ENCODE results near the gene PHACTR3.

PHACTR3 gene

DNA sequence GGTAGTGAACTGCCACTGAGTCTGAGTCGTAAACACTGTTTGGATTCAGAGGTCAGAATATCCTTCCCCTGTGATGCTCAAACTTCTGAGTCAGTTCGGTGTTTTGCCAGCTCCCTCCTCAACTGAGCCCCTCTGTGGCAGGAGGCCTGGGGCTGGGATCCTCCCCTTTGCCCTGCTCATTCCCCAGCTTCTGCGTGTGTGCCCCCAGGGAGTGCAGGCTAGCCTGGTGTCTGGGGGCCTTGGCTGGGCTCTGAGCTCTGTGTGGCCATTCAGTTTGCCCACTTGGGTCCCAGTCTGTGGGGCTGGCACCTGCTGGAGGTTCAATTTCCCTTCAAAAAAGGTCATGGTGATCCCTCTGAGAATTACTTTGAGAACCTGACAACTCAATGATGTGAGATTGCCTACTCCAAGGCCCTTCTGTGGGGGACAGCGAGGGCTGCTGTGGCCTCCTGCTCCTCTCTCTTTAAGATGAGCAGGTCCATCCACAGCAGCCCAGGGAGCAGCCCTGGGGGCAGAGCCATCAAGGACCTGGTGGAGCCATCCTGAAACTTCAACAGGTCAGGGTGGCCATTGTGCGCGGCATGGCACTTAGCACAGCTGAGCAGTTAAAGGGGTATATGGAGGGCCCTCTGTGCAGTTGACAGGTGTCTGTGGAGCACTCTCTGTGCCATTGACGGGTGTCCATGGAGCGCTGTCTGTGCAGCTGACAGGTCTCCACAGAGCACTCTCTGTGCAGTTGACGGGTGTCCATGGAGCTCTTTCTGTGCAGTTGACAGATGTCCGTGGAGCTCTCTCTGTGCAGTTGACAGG, 181.9 kb downstream of the PHACTR3 start:
- DNase-seq, result no peak
- in situ Hi-C loops (cut with HindIII; ENCODE audit: low pct_ligation_motif_present, low pct_unique_long_range_greater_than_20kb, low sequenced_read_pairs), result no loop called here

DNA sequence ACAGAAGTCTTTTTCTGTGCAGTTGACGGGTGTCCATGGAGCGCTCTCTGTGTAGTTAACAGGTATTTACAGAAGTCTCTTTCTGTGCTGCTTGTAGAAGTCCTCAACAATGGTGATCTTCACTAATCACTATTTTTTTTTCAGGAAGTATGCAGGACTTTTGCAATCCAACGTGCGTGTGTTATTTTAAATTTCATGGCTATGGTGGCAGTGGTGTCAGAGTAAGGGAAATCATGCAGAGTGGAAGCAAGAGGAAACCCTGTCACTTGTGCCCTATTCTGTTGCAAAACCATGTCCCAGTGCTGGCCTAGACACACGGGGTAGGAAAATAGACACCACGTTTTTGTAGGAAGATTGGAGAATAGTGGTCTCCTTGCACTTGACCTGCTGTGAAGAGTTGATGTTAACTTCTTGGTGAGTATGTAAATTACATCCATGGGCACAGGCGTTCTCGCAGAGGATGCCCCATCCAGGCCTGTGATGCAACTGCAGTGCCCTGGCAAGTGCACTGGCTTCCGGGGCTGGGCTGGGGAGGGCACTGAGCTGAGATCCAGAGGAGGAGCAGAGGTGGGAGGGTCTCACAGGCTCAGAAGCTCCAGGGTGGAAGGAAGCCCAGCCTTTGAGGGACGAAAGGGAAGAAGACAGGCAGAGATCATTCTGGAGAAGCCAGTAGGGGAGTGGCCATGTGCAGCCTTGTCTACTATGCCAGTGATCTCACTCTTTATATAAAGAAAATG, 182.6 kb downstream of the PHACTR3 start:
- no peak for DNase-seq
- in situ Hi-C loops (cut with HindIII; ENCODE audit: low pct_ligation_motif_present, low pct_unique_long_range_greater_than_20kb, low sequenced_read_pairs), result no loop called here

DNA sequence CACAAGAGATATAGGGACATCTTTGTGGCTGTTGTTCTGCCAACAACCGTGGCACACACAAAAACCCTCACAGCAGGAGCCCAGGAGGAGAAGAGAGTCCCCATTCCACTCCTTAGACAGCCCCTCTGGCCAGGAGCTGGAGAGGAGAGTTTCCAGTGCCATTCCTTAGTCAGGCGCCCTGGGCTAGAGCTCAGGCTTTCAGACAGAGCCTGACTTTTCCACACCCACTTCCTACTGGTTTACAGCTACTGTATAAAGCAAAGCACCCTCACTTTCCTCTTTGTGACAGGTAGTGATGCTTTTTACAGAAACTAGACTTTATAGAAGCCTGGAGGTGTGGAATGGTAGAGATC, 183.2 kb downstream of the PHACTR3 start:
- DNase-seq, result no peak
- in situ Hi-C loops (cut with HindIII; ENCODE audit: low pct_ligation_motif_present, low pct_unique_long_range_greater_than_20kb, low sequenced_read_pairs), result no loop called here

DNA sequence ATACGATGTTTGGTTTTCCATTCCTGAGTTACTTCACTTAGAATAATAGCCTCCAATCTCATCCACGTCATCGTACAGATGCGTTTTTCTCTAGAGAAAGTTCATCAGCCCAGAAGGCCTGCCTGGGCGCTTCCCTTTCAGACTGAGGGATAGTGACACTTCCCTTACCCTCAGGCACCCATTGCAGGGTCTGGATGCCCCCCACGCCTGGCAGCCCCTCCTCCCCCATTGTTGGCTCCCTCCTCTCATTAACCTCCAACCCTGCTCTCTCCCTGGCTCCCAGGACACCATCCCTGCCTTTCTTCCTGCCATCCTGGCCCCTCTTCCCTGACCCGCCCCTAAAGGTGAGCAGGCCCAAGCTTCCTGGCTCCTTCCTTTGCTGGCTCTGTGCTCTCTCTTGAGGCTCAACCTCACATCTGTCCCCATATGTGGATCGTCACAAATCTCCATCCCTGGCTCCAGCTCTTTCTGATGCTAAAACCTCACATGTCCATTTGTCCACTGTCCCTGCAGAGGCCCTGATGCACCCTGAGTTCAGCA, 183.9 kb downstream of the PHACTR3 start:
- DNase-seq, result no peak
- in situ Hi-C loops (cut with HindIII; ENCODE audit: low pct_ligation_motif_present, low pct_unique_long_range_greater_than_20kb, low sequenced_read_pairs), result no loop called here

DNA sequence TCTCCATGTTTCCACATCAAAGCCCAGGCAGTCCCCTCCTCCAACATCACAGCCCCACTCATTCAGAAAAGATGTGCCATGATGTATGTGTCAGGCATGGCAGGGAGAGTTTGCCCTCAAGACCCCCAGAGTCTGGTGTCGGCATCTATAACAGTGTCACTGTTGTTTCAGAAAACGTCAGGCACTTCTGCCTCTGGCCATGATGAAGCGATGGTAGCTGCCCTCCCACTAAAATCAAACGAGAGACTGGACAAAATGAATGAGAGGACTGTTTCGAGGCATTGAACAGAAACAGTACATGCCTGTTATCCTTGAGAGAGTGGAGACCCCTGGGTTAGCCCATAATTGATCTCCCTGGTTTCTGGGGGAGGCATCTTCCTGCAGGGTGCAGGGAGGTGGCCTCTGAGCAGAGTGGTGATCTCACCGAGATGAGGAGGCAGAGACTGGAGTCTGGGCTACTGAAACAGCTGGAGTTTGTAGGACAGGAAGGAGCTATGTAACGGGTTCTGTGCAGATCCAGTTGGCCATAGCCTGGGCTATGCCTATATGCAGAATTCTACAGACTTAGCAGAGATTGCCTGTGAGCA, 184.6 kb downstream of the PHACTR3 start:
- in situ Hi-C loops (cut with HindIII; ENCODE audit: low pct_ligation_motif_present, low pct_unique_long_range_greater_than_20kb, low sequenced_read_pairs), result no loop called here
- no peak for DNase-seq

DNA sequence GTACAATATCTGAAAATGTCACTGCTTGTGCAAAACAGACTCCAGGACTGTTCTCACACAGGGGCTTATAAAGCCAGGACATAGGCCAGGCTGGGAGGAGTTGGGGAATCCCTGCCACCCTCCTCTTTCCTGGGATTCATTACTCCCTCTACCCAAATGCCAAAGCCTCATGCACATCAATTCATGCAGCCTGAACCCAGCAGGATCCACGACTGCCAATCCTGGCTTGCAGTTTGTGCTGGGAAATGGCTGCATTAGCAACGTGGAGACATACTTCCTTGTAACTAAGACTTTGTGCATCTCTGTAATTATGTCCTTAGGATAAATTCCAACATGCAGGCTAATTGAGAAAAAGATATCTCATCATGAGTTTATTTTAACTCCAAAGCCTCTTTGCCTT, 185.3 kb downstream of the PHACTR3 start:
- DNase-seq, result no peak
- in situ Hi-C loops (cut with HindIII; ENCODE audit: low pct_ligation_motif_present, low pct_unique_long_range_greater_than_20kb, low sequenced_read_pairs), result no loop called here

DNA sequence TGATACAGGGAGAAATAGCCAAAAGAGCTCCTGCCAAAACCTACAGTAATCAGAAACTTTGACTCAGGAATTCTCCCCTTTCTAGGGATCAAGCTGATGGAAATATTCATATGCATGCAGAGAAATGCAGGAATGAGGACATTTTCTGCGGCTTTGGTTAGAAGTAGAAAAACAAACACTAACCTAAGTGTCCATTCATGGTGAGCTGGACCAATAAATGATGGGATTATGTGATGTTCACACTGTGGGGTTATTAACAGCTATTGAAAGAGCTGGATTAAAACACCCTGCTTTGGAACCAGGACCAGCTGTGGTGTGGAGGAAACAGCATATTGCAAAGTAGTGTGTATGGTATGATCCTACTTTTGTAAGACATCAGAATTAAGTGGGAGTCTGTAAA, 186.0 kb downstream of the PHACTR3 start:
- DNase-seq, result no peak
- in situ Hi-C loops (cut with HindIII; ENCODE audit: low pct_ligation_motif_present, low pct_unique_long_range_greater_than_20kb, low sequenced_read_pairs), result no loop called here

DNA sequence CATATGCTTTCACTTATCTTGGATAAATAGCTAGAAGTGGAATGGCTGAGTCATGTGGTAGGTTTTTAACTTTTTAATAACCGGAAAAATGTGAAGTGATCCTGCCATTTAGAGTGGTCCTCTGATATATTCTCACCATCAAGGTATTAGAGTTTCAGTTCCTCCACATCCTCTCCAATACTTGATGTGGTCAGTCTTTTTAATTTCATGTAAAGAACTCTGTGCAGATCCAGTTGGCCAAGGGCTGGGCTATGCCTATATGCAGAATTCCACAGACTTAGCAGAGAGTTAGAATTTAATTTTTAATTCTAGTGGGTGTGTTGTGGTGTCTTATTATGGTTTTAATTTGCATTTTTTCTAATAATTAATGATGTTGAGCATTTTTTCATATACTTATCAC, 188.0 kb downstream of the PHACTR3 start:
- in situ Hi-C loops (cut with HindIII; ENCODE audit: low pct_ligation_motif_present, low pct_unique_long_range_greater_than_20kb, low sequenced_read_pairs), result no loop called here

DNA sequence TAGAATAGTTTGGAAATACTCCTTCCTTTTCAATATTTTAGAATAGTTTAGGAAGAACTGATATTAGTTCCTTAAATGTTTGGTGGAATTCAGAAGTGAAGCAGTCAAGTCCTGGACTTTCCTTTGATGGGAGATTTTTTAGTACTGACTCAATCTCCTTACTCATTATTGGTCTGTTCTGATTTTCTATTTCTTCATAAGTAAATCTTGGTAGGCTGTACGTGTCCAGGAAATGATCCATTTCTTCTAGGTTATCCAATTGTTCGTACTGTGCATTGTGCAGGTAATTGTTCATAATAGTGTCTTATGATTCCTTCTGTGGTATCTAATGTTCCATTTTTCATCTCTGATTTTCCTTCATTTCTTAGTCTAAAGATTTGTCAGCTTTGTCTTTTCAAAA, 190.2 kb downstream of the PHACTR3 start:
- in situ Hi-C loops (cut with HindIII; ENCODE audit: low pct_ligation_motif_present, low pct_unique_long_range_greater_than_20kb, low sequenced_read_pairs), result no loop called here
- no peak for DNase-seq

More for the DNA sequence above, 188.0 kb downstream of the PHACTR3 start:
- no peak for DNase-seq

DNA sequence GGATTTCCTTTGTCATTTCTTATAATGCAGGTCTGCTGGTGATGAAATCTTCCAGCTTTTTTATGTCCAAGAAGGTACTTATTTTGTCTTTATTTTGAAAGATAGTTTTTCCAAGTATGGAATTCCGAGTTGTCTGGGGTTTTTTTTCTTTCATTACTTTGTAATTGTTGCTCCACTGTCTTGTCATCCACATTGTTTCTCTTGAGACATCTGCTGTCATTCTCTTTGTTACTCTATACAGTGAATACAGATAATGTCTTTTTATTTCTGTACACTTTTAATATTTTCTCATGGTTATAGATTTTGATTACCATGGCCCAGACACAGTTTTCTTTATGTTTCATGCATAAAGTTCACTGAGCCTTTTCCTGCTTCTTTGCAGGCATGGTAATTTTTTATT, 196.0 kb downstream of the PHACTR3 start:
- in situ Hi-C loops (cut with HindIII; ENCODE audit: low pct_ligation_motif_present, low pct_unique_long_range_greater_than_20kb, low sequenced_read_pairs), result no loop called here
- no peak for DNase-seq

DNA sequence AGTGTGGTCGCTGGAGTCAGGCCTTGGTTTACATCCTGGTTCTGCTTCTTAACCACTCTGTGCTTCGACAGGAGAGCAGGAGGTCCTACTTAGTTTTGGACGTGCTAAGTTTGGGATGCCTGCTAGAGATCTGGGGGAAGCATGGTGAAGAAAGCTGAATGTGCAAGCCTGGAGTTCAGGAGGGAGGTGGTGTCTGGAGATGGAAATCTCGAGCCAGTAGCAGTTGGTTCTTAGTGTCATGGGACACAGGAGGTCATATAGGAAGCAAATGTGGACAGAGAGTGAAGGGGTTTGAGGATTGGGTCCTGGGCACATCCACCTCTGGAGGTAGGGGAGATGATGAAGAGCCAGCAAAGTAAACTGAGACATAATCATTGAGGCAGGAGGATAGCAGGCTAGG, 197.7 kb downstream of the PHACTR3 start:
- in situ Hi-C loops (cut with HindIII; ENCODE audit: low pct_ligation_motif_present, low pct_unique_long_range_greater_than_20kb, low sequenced_read_pairs), result no loop called here
- no peak for DNase-seq

DNA sequence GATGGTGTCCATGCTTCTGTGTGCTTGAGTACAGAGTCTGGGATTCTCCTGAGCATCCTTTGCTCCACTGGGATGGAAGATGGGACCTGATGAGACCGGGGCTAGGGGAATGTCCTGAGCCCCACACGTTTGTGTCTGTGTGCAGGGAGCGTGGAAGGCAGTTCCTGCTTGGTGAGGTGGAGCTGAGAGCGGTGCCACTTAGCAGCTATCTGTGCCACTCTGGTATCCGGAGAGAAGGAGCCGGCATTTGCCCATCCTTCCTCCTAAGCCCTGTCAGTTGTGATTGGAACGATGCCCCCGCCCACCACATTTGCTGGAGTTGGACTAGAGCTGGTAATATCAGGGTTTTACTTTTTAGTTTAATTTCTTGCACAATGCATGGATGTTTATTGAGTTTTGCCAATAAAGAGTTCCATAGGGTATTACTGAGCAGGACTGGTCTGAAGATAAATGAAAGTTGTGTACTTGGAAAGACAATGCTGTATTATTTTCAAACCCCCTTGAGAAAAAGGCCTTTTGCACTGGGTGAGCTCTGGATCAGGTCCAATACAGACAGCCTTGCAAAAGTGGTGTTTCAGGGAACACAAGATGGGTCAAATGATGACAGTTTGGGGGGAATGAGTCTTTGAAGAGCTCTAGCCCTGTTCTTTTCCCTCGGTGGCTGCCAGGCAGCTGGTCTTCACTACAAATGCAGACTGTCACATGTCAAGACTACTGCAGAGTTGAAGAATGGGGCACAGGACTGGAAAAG, 198.3 kb downstream of the PHACTR3 start:
- in situ Hi-C loops (cut with HindIII; ENCODE audit: low pct_ligation_motif_present, low pct_unique_long_range_greater_than_20kb, low sequenced_read_pairs), result no loop called here
- no peak for DNase-seq

DNA sequence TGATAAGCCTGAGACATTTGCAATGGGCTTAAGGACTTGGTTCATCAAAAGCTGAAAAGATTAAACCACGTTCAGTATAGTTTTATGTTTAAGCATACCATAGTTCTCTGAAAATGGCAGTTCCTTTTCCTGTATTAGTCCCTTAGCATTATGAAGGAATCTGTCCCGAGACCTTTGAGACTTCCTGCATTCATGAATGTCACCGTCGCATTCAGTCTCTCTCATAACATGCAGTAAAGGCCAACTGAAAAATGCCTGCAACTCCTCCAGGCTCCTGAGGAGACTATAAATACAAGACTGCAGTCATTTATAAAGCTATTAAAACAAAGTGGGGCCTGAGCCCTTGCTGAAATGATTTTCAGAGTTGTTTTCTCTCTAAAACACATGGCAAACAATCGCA, 200.0 kb downstream of the PHACTR3 start:
- DNase-seq, result no peak
- in situ Hi-C loops (cut with HindIII; ENCODE audit: low pct_ligation_motif_present, low pct_unique_long_range_greater_than_20kb, low sequenced_read_pairs), result no loop called here

DNA sequence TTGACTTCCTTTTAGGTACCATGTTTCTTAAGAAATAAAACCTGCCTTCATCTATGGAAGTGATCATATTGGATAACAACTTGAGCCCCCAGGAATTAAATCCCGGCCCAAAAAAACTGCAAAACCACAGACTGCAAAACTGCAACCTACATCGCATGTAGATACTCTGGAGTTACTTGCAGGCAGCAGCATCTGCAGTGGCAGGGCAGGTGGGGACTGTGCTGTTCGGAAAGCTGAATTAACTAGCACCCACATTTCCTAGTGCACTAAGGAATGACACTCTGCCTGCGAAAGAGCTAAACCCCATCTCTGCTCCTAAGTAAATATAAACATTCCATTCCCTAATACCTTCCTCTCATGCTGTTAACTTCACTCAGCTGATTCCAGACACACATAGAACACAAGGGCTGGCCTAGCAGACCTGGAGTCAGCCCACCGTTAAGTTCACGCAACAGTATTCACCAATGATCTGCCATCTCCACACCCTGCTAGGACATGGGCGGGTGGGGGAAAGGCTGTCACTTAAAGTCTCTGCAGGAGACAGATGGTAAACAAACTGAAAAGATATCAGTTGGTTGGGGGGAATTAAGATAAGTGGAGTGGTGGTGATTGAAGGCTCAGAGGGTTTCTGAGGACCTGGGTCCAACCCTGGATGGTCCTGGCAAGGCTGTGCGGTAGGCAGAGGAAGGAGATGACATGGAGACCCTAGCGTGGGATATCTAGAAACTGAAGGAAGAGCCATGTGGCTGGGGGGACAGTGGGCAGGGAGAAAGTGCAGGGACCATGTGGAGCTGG, 200.7 kb downstream of the PHACTR3 start:
- in situ Hi-C loops (cut with HindIII; ENCODE audit: low pct_ligation_motif_present, low pct_unique_long_range_greater_than_20kb, low sequenced_read_pairs), result no loop called here
- DNase-seq, result no peak

DNA sequence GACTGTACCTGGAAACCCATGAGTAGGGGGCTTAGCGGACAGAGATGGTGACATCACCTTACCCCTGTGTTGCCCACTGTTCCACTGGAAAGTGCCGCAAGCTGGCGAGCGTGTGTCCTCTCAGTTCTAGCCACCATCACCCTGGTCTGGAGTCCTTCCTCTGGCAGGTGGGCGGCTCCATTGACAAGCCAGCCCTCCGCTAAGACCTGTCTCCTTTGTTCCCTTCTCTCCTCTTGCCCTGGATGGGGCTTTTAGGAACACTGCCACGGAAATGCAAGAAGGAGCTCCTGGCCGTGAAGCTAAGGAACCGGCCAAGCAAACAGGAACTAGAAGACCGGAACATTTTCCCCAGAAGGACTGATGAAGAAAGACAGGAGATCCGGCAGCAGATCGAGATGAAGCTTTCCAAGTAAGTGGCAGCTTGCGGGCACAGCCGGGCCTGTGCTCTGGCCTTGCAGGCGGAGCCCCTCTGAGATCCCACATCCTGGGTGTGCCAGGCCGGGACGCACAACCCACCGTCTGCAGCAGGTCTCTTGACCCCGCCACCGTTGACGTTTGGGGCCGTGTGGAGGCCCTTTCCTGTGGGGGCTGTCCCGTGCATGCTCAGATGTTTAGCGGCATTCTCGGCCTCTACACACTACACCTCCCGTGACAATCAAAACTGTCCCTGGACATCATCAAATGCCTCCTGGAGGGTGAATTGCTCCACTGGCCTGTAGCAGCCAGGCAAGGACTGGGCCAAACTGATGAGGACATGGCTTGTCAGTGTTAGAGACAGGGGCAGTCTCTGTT, 201.6 kb downstream of the PHACTR3 start:
- in situ Hi-C loops (cut with HindIII; ENCODE audit: low pct_ligation_motif_present, low pct_unique_long_range_greater_than_20kb, low sequenced_read_pairs), result no loop called here
- DNase-seq, result no peak

DNA sequence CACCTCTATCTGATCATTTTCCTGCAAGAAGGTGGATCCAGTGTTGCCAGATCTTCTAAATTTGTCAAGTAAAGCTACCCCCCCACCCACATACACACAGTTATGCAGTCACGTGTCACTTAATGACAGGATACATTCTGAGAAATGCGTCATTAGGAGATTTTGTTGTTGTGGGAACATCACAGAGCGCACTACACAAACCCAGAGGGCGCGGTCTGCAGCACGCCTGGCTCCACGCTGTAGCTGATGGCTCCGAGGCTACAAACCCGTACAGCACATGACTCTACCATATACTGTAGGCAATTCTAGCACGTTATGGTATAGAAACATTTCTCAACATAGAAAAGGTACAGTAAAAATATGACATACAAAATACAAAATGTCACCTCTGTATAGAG, 202.2 kb downstream of the PHACTR3 start:
- DNase-seq, result no peak
- in situ Hi-C loops (cut with HindIII; ENCODE audit: low pct_ligation_motif_present, low pct_unique_long_range_greater_than_20kb, low sequenced_read_pairs), result no loop called here

DNA sequence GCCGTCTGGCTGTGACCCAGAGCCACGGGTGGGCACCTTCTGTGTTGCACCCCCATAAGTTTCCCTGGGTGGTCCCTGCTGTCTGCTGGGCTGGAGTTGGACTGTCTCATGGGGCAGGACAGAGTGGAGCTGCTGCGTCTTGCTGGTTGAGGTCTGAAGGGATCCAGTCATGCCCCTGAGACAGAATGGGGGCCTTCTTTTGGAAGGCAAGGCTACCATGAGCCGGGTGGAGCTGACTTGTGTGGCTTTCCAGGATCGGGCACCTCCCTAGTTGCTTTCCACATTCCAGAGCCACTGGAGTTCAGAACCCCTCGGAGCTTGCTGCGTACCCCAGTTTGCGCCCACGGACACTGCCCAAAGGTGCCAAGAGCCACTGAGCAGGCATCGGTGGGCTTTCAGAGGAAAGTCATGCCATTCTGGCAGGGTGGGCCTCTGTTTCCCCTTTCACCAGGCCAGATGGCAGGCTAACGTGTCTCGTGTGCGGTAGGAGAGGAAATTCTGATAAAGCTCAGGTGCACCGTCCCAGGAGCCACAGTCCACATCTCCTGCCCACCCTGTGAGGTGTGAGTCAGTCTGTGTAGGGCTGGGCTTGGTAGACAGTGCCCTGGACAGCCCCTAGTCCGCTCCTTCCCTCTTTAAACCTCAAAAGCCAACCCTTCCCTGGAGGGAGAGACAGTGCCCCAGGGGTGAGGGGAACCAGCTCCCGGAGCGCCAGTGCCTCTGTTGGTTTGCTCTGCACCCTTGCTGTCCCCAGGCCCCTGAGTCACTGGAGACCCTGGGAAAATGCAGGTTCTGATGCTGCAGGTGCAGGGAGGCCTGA, 203.8 kb downstream of the PHACTR3 start:
- DNase-seq, result no peak
- in situ Hi-C loops (cut with HindIII; ENCODE audit: low pct_ligation_motif_present, low pct_unique_long_range_greater_than_20kb, low sequenced_read_pairs), result no loop called here

Measured in ACHN (cell line).